ENCODE measurements around the gene MEIKIN. TPM values are rescaled to one million over a fixed set of nuclear protein-coding genes. Genes with fewer than 3 reads are reported as not detected.

The MEIKIN gene
- total RNA-seq, 1 experiment from 2014 or later: not detected

GRCh38 chr5:131776450-131776849 is 169.0 kb downstream of the MEIKIN start:
- intact Hi-C loops (cut with micrococcal nuclease; ENCODE audit: unreplicated experiment): no loop called here

GRCh38 chr5:131774652-131775367 is 170.7 kb downstream of the MEIKIN start:
- H3K4me2 ChIP-seq: no peak overlapping the region
- ChIA-PET CTCF (no interaction called here), POLR2A (ENCODE audit: unreplicated experiment) (no interaction called here)
- no peaks in the 10 kb centered on the region for H3F3A ChIP-seq (ENCODE audit: insufficient read depth, low read depth)
- no peaks in the 10 kb centered on the region for H3K9me2 ChIP-seq (ENCODE audit: insufficient read depth)
- no peak overlapping the region for H3K4me3 ChIP-seq
- H3K79me2 ChIP-seq (ENCODE audit: low read depth): peaks cover 84% of the 10 kb centered on the region
- no peaks in the 10 kb centered on the region for H3K27me3 ChIP-seq (ENCODE audit: insufficient read depth, low read depth)
- no TSS peak for BruUV-seq (replicated peaks)
- intact Hi-C loops (cut with micrococcal nuclease; ENCODE audit: unreplicated experiment): no loop called here
- peaks cover 65% of the 10 kb centered on the region for H4K20me1 ChIP-seq (ENCODE audit: insufficient read depth)
- no peaks in the 10 kb centered on the region for H3K4me1 ChIP-seq (replicated peaks; ENCODE audit: insufficient read depth)
- DNase-seq: no peak
- H3K27ac ChIP-seq: no peak overlapping the region
- H3K36me3 ChIP-seq (ENCODE audit: low read depth): no peaks in the 10 kb centered on the region
- no peak for TF ChIP-seq EZH2 (IDR thresholded peaks at IDR 0.05; ENCODE audit: low read depth)
- TF ChIP-seq CTCF (conservative IDR thresholded peaks at IDR 0.05): no peak
- no peaks in the 10 kb centered on the region for H3K9me3 ChIP-seq (ENCODE audit: insufficient read depth, low read depth)
- no peak overlapping the region for H2AFZ ChIP-seq

More at GRCh38 chr5:131776450-131776849, 169.0 kb downstream of the MEIKIN start:
- no peak overlapping the region for H3K4me2 ChIP-seq
- H3K79me2 ChIP-seq (ENCODE audit: low read depth): peaks cover 84% of the 10 kb centered on the region
- no peak overlapping the region for H3K4me3 ChIP-seq
- H3K27me3 ChIP-seq (ENCODE audit: insufficient read depth, low read depth): no peaks in the 10 kb centered on the region
- no peaks in the 10 kb centered on the region for H3F3A ChIP-seq (ENCODE audit: insufficient read depth, low read depth)
- POLR2A ChIA-PET (ENCODE audit: unreplicated experiment): no interaction called here
- H4K20me1 ChIP-seq (ENCODE audit: insufficient read depth): peaks cover 69% of the 10 kb centered on the region
- no peaks in the 10 kb centered on the region; the same call in 1 of the 2 replicates for H3K36me3 ChIP-seq (ENCODE audit: low read depth)
- no peaks in the 10 kb centered on the region for H3K9me3 ChIP-seq (ENCODE audit: insufficient read depth, low read depth)
- no peaks in the 10 kb centered on the region for H3K4me1 ChIP-seq (replicated peaks; ENCODE audit: insufficient read depth)
- TF ChIP-seq EZH2 (IDR thresholded peaks at IDR 0.05; ENCODE audit: low read depth) (no peak), CTCF (conservative IDR thresholded peaks at IDR 0.05) (no peak)
- CTCF ChIA-PET: no interaction called here
- H2AFZ ChIP-seq: no peak overlapping the region
- H3K27ac ChIP-seq: no peak overlapping the region
- no peaks in the 10 kb centered on the region for H3K9me2 ChIP-seq (ENCODE audit: insufficient read depth)
- BruUV-seq (replicated peaks): no TSS peak
- no peak for DNase-seq

- no peak for DNase-seq
- H3K27me3 ChIP-seq (ENCODE audit: insufficient read depth, low read depth): no peaks in the 10 kb centered on the region
- no peak overlapping the region for H2AFZ ChIP-seq
- H3K9me3 ChIP-seq (ENCODE audit: insufficient read depth, low read depth): no peaks in the 10 kb centered on the region
- peaks cover 85% of the 10 kb centered on the region for H3K79me2 ChIP-seq (ENCODE audit: low read depth)
- H3K4me1 ChIP-seq (replicated peaks; ENCODE audit: insufficient read depth): no peaks in the 10 kb centered on the region
- ChIA-PET CTCF (no interaction called here), POLR2A (ENCODE audit: unreplicated experiment) (no interaction called here)
- no peak overlapping the region for H3K27ac ChIP-seq
- intact Hi-C loops (cut with micrococcal nuclease; ENCODE audit: unreplicated experiment): no loop called here
- H3K9me2 ChIP-seq (ENCODE audit: insufficient read depth): no peaks in the 10 kb centered on the region
- H3K4me3 ChIP-seq: no peak overlapping the region
- no peaks in the 10 kb centered on the region for H3F3A ChIP-seq (ENCODE audit: insufficient read depth, low read depth)
- no TSS peak for BruUV-seq (replicated peaks)
- H3K36me3 ChIP-seq (ENCODE audit: low read depth): no peaks in the 10 kb centered on the region
- no peak overlapping the region for H3K4me2 ChIP-seq
- no peak for TF ChIP-seq CTCF (conservative IDR thresholded peaks at IDR 0.05)
- no peak for TF ChIP-seq EZH2 (IDR thresholded peaks at IDR 0.05; ENCODE audit: low read depth)
- H4K20me1 ChIP-seq (ENCODE audit: insufficient read depth): peaks cover 64% of the 10 kb centered on the region
These were observed 171.7 kb downstream of the MEIKIN start for GRCh38 chr5:131773805-131774204.

Measured in PC-9 (cell line).